Hepatocyte (in vitro differentiated cells): ENCODE data around the gene TXNL4B. TPM values are rescaled to one million over a fixed set of nuclear protein-coding genes. Genes with fewer than 3 reads are reported as not detected.
A peak's percentile ranks its signal among the peaks of the same experiment; 100 is the strongest.
"Not testable (repeated sequence)": the region's sequence is repeated elsewhere in the genome, so short reads cannot be mapped to it uniquely, and the experiment has no call there.

Experiments used
- DNase-seq: peaks from one replicate; pipeline ENCODE4 v3.0.0-alpha.2; 2016; ENCODE audit warnings: low spot score
- H2AFZ ChIP-seq: fragments of 200-600 bp; sonication (generic); 2 replicates; pipeline ENCODE4 v1.6.0; 2016; ENCODE audit warnings: antibody characterized with exemption, mild to moderate bottlenecking
- H3K27ac ChIP-seq: fragments of 200-600 bp; sonication (generic); 2 replicates; pipeline ENCODE4 v1.5.1; 2016; ENCODE audit warnings: mild to moderate bottlenecking
- H3K27me3 ChIP-seq: fragments of 200-600 bp; sonication (generic); 2 replicates; pipeline ENCODE4 v1.6.1; 2016
- H3K36me3 ChIP-seq: fragments of 200-600 bp; sonication (generic); replicated peaks from 2 replicates; pipeline ENCODE4 v1.5.1; 2016; ENCODE audit warnings: low read depth; ENCODE audit not compliant: insufficient read depth
- H3K4me1 ChIP-seq: fragments of 200-600 bp; sonication (generic); 2 replicates; pipeline ENCODE4 v1.5.1; 2016; ENCODE audit warnings: mild to moderate bottlenecking, moderate library complexity; ENCODE audit not compliant: insufficient read depth
- H3K4me2 ChIP-seq: fragments of 200-600 bp; sonication (generic); 2 replicates; pipeline ENCODE4 v1.6.0; 2016
- H3K4me3 ChIP-seq: fragments of 200-600 bp; sonication (generic); 2 replicates; pipeline ENCODE4 v1.5.1; 2016; ENCODE audit warnings: mild to moderate bottlenecking
- H3K79me2 ChIP-seq: fragments of 200-600 bp; sonication (generic); 2 replicates; pipeline ENCODE4 v1.6.0; 2017; ENCODE audit warnings: mild to moderate bottlenecking
- H3K9me2 ChIP-seq: fragments of 200-600 bp; sonication (generic); replicated peaks from 2 replicates; pipeline ENCODE4 v1.6.0; 2017; ENCODE audit warnings: mild to moderate bottlenecking; ENCODE audit not compliant: insufficient read depth
- H3K9me3 ChIP-seq: fragments of 200-600 bp; sonication (generic); 2 replicates; pipeline ENCODE4 v1.5.1; 2016; ENCODE audit warnings: low read depth, mild to moderate bottlenecking
- H4K20me1 ChIP-seq: fragments of 200-600 bp; sonication (generic); 2 replicates; pipeline ENCODE4 v1.6.0; 2016; ENCODE audit warnings: mild to moderate bottlenecking; ENCODE audit not compliant: insufficient read depth, poor library complexity, severe bottlenecking
- EZH2 ChIP-seq: fragments of 200-600 bp; sonication (generic); IDR thresholded peaks from 2 replicates; pipeline ENCODE4 v1.6.1; 2016; ENCODE audit warnings: antibody characterized with exemption, mild to moderate bottlenecking, borderline replicate concordance
- EZH2phosphoT487 ChIP-seq: fragments of 200-600 bp; sonication (generic); IDR thresholded peaks from one replicate; pipeline ENCODE4 v1.6.1; 2018; ENCODE audit warnings: antibody characterized with exemption, mild to moderate bottlenecking, low read depth, moderate library complexity; ENCODE audit not compliant: unreplicated experiment, severe bottlenecking
- WGBS: methylation state at CpG from one replicate; pipeline ENCODE4 v1.1.6; 2016; ENCODE audit warnings: low lambda C conversion rate; ENCODE audit errors: missing lambda C conversion rate; 5-methylcytosine and 5-hydroxymethylcytosine counted together
- polyA plus RNA-seq: library from polyadenylated mRNA; unstranded; fragments of >200 nt; fragmentation: Nextera tagmentation; extraction: Ambion mirVana; gene quantifications from 2 replicates; pipeline ENCODE4 v1.2.1, GENCODE V29; 2016
- total RNA-seq: library from RNA; depleted of rRNA; stranded (reverse); fragments of >200 nt; gene quantifications from 2 replicates; pipeline ENCODE4 v1.2.3, GENCODE V29; 2014
- TF ChIP-seq, protein P1 (sequence below): fragments of 200-600 bp; sonication (generic); IDR thresholded peaks from 2 replicates; pipeline ENCODE4 v1.5.1; 2016; ENCODE audit warnings: antibody characterized with exemption, mild to moderate bottlenecking; ENCODE audit not compliant: poor library complexity

Gene TXNL4B
- total and polyA plus RNA-seq, 2 experiments from 2014 or later = 8.5 to 10.0 TPM

DNA sequence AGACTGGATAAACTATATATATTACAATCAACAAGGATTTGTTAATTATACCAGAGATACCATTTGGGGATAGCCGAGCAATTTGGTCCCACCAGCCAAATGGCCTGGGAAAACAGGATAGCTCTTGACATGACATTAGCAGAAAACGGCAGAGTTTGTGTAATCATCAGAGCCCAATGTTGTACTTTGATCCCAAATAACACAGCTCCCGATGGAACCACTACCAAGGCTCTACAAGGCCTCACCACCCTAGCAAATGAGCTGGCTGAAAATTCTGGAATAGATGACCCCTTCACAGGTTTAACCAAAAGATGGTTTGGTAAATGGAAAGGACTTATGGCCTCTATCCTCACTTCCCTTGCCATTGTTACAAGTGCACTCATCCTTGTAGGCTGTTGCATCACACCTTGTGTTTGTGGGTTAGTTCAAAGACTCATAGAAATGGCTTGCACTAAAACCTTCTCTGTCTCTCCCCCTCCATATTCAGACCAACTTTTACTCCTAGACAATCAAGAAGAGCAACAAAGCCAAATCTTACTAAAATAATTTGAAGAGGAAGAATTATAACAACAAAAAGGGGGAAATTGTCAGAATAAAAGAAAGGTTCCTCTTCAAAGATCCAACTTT, 9.5 kb downstream of the TXNL4B start:
- TF ChIP-seq, protein P1, sequence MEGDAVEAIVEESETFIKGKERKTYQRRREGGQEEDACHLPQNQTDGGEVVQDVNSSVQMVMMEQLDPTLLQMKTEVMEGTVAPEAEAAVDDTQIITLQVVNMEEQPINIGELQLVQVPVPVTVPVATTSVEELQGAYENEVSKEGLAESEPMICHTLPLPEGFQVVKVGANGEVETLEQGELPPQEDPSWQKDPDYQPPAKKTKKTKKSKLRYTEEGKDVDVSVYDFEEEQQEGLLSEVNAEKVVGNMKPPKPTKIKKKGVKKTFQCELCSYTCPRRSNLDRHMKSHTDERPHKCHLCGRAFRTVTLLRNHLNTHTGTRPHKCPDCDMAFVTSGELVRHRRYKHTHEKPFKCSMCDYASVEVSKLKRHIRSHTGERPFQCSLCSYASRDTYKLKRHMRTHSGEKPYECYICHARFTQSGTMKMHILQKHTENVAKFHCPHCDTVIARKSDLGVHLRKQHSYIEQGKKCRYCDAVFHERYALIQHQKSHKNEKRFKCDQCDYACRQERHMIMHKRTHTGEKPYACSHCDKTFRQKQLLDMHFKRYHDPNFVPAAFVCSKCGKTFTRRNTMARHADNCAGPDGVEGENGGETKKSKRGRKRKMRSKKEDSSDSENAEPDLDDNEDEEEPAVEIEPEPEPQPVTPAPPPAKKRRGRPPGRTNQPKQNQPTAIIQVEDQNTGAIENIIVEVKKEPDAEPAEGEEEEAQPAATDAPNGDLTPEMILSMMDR = no peak
- TF ChIP-seq EZH2 (no peak), EZH2phosphoT487 (no peak)
- Histone ChIP-seq H3K36me3 (no peaks in the 10 kb centered on the region), H3K9me3 (no peaks in the 10 kb centered on the region), H2AFZ (no peak overlapping the region), H3K27me3 (no peaks in the 10 kb centered on the region), H4K20me1 (no peaks in the 10 kb centered on the region), H3K4me1 (no peaks in the 10 kb centered on the region), H3K4me3 (no peak overlapping the region), H3K9me2 (no peaks in the 10 kb centered on the region), H3K27ac (no peak overlapping the region), H3K79me2 (no peaks in the 10 kb centered on the region), H3K4me2 (no peak overlapping the region)
- 41% methylated on average over 3 of the region's 3 CpGs for WGBS
- DNase-seq = no peak

GRCh38 chr16:72076991-72077706, 16.3 kb downstream of the TXNL4B start:
- not testable (repeated sequence) for H3K9me2 ChIP-seq, H4K20me1 ChIP-seq, DNase-seq, H3K36me3 ChIP-seq, H3K4me2 ChIP-seq, H3K4me3 ChIP-seq, H3K79me2 ChIP-seq, H3K27ac ChIP-seq, H3K9me3 ChIP-seq, H3K27me3 ChIP-seq, H2AFZ ChIP-seq
- peaks cover 13% of the 10 kb centered on the region for H3K4me1 ChIP-seq
- 78% methylated on average over 1 of the region's 5 CpGs for WGBS

- H2AFZ ChIP-seq, H3K4me3 ChIP-seq, H3K9me3 ChIP-seq, H3K27me3 ChIP-seq, H3K9me2 ChIP-seq, DNase-seq, H3K27ac ChIP-seq, H4K20me1 ChIP-seq, H3K79me2 ChIP-seq, H3K36me3 ChIP-seq, H3K4me2 ChIP-seq: not testable (repeated sequence)
- H3K4me1 ChIP-seq = peaks cover 16% of the 10 kb centered on the region
- 49% methylated on average over 2 of the region's 6 CpGs for WGBS
Observed at GRCh38 chr16:72075067-72075466, 18.4 kb downstream of the TXNL4B start.

DNA sequence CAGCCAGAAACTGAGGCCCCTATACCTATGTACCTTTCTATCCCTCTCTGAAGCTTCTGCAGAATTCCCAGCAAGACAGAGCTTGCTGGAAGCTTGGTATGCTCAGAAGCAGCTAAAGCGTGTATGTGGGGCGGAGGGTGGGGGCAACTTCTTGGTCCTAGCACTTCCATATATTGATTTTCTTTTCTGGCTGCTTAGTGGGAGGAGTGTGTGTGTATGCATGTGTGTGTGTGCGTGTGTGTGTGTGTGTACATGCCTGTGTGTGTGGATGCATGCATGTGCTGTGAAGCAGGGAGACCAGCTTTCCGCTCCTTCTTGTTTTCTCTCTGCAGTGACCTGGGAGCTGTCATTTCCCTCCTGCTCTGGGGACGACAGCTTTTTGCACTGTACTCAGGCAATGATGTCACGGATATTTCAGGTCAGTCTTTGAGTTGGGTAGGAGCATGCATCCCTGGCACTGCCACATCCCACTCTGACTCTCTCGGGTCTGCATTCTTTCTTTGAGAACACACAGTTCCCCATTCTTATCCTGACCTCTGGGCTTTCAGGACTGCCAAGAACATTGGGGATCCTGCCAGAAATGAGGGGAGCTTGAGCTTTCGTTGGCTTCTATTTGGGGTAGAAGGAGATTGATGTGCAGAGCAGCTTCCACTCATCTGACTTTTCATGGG, 19.7 kb downstream of the TXNL4B start:
- WGBS = 81% methylated on average over 8 of the region's 8 CpGs
- Histone ChIP-seq H3K4me1 (peaks cover 16% of the 10 kb centered on the region), H3K9me3 (no peaks in the 10 kb centered on the region), H3K27me3 (no peaks in the 10 kb centered on the region), H3K27ac (peak overlapping the region; percentile 77), H4K20me1 (no peaks in the 10 kb centered on the region), H3K36me3 (no peaks in the 10 kb centered on the region), H3K79me2 (no peaks in the 10 kb centered on the region), H3K9me2 (no peaks in the 10 kb centered on the region), H2AFZ (peak overlapping the region; percentile 12), H3K4me2 (peak overlapping the region; percentile 51), H3K4me3 (no peak overlapping the region)
- no peak for DNase-seq
- TF ChIP-seq EZH2 (no peak), EZH2phosphoT487 (no peak)
- TF ChIP-seq, protein P1 = no peak
